Nephron progenitor cell (in vitro differentiated cells): Measurements from ENCODE around the gene SLC27A1.

Experiments used
- DNase-seq: peaks from one replicate; pipeline ENCODE4 v3.0.0; 2021
- H3K27ac Mint-ChIP-seq: 2 replicates; pipeline ENCODE4 v1.8.0; 2021; ENCODE audit warnings: mild to moderate bottlenecking, moderate library complexity, mixed read lengths
- H3K27me3 Mint-ChIP-seq: 2 replicates; pipeline ENCODE4 v1.8.0; 2021; ENCODE audit warnings: mild to moderate bottlenecking, low read depth, mixed read lengths; ENCODE audit not compliant: poor library complexity
- H3K36me3 Mint-ChIP-seq: 2 replicates; pipeline ENCODE4 v1.8.0; 2021; ENCODE audit warnings: low read depth, mixed read lengths
- H3K4me1 Mint-ChIP-seq: 2 replicates; pipeline ENCODE4 v1.8.0; 2021; ENCODE audit warnings: mixed read lengths
- H3K4me3 Mint-ChIP-seq: 2 replicates; pipeline ENCODE4 v1.8.0; 2021; ENCODE audit warnings: mild to moderate bottlenecking, moderate library complexity, mixed read lengths
- H3K9me3 Mint-ChIP-seq: 2 replicates; pipeline ENCODE4 v1.8.0; 2021; ENCODE audit warnings: mild to moderate bottlenecking, moderate library complexity, mixed read lengths
- CTCF ChIP-seq: fragments of 200-600 bp; sonication (generic); IDR thresholded peaks from 2 replicates; pipeline ENCODE4 v1.5.0; 2021; ENCODE audit warnings: antibody characterized with exemption

SLC27A1 gene

GRCh38 chr19:17481986-17482385 lies 11.7 kb downstream of the SLC27A1 start:
- Mint-ChIP-seq H3K4me3 (no peak overlapping the region), H3K4me1 (peaks cover 30% of the 10 kb centered on the region), H3K27me3 (peaks cover 11% of the 10 kb centered on the region), H3K9me3 (no peaks in the 10 kb centered on the region), H3K36me3 (peaks cover 4% of the 10 kb centered on the region), H3K27ac (peak overlapping the region; percentile 42)
- TF ChIP-seq CTCF = no peak
- no peak for DNase-seq

- Mint-ChIP-seq H3K4me3 (no peak overlapping the region), H3K27ac (no peak overlapping the region), H3K36me3 (peaks cover 4% of the 10 kb centered on the region), H3K9me3 (no peaks in the 10 kb centered on the region), H3K27me3 (peaks cover 16% of the 10 kb centered on the region), H3K4me1 (peaks cover 35% of the 10 kb centered on the region)
- TF ChIP-seq CTCF = no peak
- no peak for DNase-seq
Measured at GRCh38 chr19:17482877-17483604, 12.7 kb downstream of the SLC27A1 start.

- H3K9me3 Mint-ChIP-seq = no peaks in the 10 kb centered on the region
Measured at GRCh38 chr19:17483605-17484002, 13.3 kb downstream of the SLC27A1 start.

GRCh38 chr19:17484520-17485185 lies 14.3 kb downstream of the SLC27A1 start:
- H3K36me3 Mint-ChIP-seq = peaks cover 13% of the 10 kb centered on the region
- H3K27me3 Mint-ChIP-seq = peaks cover 22% of the 10 kb centered on the region
- no peak overlapping the region for H3K27ac Mint-ChIP-seq
- H3K9me3 Mint-ChIP-seq = no peaks in the 10 kb centered on the region
- peaks cover 42% of the 10 kb centered on the region for H3K4me1 Mint-ChIP-seq
- TF ChIP-seq CTCF = no peak
- no peak for DNase-seq
- H3K4me3 Mint-ChIP-seq = no peak overlapping the region

More at GRCh38 chr19:17483605-17484002, 13.3 kb downstream of the SLC27A1 start:
- TF ChIP-seq CTCF = no peak
- Mint-ChIP-seq H3K4me1 (peaks cover 40% of the 10 kb centered on the region), H3K36me3 (peaks cover 9% of the 10 kb centered on the region), H3K4me3 (no peak overlapping the region), H3K27ac (no peak overlapping the region), H3K27me3 (peaks cover 20% of the 10 kb centered on the region)
- no peak for DNase-seq

- no peaks in the 10 kb centered on the region for H3K9me3 Mint-ChIP-seq
- peaks cover 15% of the 10 kb centered on the region for H3K36me3 Mint-ChIP-seq
- H3K27ac Mint-ChIP-seq = no peak overlapping the region
- no peak overlapping the region for H3K4me3 Mint-ChIP-seq
- TF ChIP-seq CTCF = no peak
- H3K27me3 Mint-ChIP-seq = peaks cover 23% of the 10 kb centered on the region
- peaks cover 38% of the 10 kb centered on the region for H3K4me1 Mint-ChIP-seq
- no peak for DNase-seq
Measured at GRCh38 chr19:17486545-17487240, 16.4 kb downstream of the SLC27A1 start.
